Osteocyte (in vitro differentiated cells): ENCODE results near the gene USP13. TPM values are rescaled to one million over a fixed set of nuclear protein-coding genes. Genes with fewer than 3 reads are reported as not detected.
A peak's percentile ranks its signal among the peaks of the same experiment; 100 is the strongest.
"Not testable (repeated sequence)": the region's sequence is repeated elsewhere in the genome, so short reads cannot be mapped to it uniquely, and the experiment has no call there.

Experiments used
- DNase-seq: peaks from one replicate; pipeline ENCODE4 v3.0.0; 2021; ENCODE audit warnings: mixed read lengths; ENCODE audit not compliant: unreplicated experiment; ENCODE audit errors: extremely low spot score
- H3K27ac Mint-ChIP-seq: one replicate; pipeline ENCODE4 v1.8.0; 2021; ENCODE audit warnings: mild to moderate bottlenecking, mixed read lengths; ENCODE audit not compliant: unreplicated experiment
- H3K27me3 Mint-ChIP-seq: one replicate; pipeline ENCODE4 v1.8.0; 2021; ENCODE audit warnings: mixed read lengths; ENCODE audit not compliant: unreplicated experiment
- H3K36me3 Mint-ChIP-seq: one replicate; pipeline ENCODE4 v1.8.0; 2021; ENCODE audit warnings: mixed read lengths; ENCODE audit not compliant: unreplicated experiment
- H3K4me1 Mint-ChIP-seq: one replicate; pipeline ENCODE4 v1.8.0; 2021; ENCODE audit warnings: mixed read lengths; ENCODE audit not compliant: unreplicated experiment
- H3K4me3 Mint-ChIP-seq: one replicate; pipeline ENCODE4 v1.8.0; 2021; ENCODE audit warnings: mild to moderate bottlenecking, moderate library complexity, mixed read lengths; ENCODE audit not compliant: unreplicated experiment
- H3K9me3 Mint-ChIP-seq: one replicate; pipeline ENCODE4 v1.8.0; 2021; ENCODE audit warnings: mixed read lengths; ENCODE audit not compliant: unreplicated experiment
- CTCF ChIP-seq: fragments of 200-600 bp; sonication (generic); IDR thresholded peaks from 2 replicates; pipeline ENCODE4 v1.5.0; 2021; ENCODE audit warnings: antibody characterized with exemption, mild to moderate bottlenecking, moderate library complexity
- total RNA-seq: library from RNA; stranded (reverse); gene quantifications from 2 replicates; pipeline ENCODE4 v1.2.1, GENCODE V29; 2021

The USP13 gene
- total RNA-seq, 1 donor from 2014 or later, result 36.3 TPM

- no peak overlapping the region for H3K4me3 Mint-ChIP-seq
- no peaks in the 10 kb centered on the region for H3K27me3 Mint-ChIP-seq
- H3K9me3 Mint-ChIP-seq, result no peaks in the 10 kb centered on the region
- H3K36me3 Mint-ChIP-seq, result no peaks in the 10 kb centered on the region
- peaks cover 7% of the 10 kb centered on the region for H3K4me1 Mint-ChIP-seq
- no peak for TF ChIP-seq CTCF
- no peak for DNase-seq
- H3K27ac Mint-ChIP-seq, result no peak overlapping the region
Measured at GRCh38 chr3:179642871-179643270, 10.0 kb upstream of the USP13 start.

DNA sequence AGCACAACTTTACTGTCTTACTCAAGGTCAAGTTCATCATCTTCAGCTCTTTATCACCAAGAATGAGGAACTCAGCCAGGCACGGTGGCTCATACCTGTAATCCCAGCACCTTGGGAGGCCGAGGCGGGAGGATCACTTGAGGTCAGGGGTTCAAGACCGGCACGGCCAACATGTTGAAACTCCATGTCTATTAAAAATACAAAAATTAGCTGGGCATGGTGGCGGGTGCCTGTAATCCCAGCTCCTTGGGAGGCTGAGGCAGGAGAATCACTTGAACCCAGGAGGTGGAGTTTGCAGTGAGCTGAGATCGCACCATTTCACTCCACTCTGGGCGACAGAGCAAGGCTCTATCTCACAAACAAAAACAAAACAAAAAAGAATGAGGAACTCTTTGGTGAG lies 9.0 kb upstream of the USP13 start:
- not testable (repeated sequence) for H3K4me1 Mint-ChIP-seq, H3K27me3 Mint-ChIP-seq, H3K4me3 Mint-ChIP-seq, DNase-seq, H3K36me3 Mint-ChIP-seq, H3K9me3 Mint-ChIP-seq, H3K27ac Mint-ChIP-seq

DNA sequence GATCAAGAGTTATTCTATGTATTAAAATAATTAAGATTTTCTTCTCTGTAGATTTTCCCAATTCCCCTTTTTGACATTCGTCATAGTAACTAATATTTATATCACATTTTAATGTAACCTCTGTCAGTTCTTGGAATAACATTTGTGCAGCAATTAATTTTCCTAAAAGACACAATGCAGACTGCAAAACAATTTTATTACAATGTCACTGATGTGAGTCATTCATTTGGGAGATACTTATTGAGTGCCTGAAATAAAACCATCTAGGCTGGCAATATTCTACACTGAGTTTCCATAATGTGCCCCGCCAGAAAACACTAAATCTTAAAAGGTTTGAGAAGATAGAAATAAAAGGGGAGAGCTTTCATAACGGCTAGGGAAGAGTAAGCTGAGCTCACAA lies 6.7 kb upstream of the USP13 start:
- no peaks in the 10 kb centered on the region for H3K27me3 Mint-ChIP-seq
- H3K4me3 Mint-ChIP-seq, result no peak overlapping the region
- no peak for DNase-seq
- TF ChIP-seq CTCF, result no peak
- peaks cover 7% of the 10 kb centered on the region for H3K4me1 Mint-ChIP-seq
- H3K27ac Mint-ChIP-seq, result no peak overlapping the region
- H3K36me3 Mint-ChIP-seq, result no peaks in the 10 kb centered on the region
- H3K9me3 Mint-ChIP-seq, result no peaks in the 10 kb centered on the region

- no peak for TF ChIP-seq CTCF
- peak overlapping the region; percentile 80 for H3K4me3 Mint-ChIP-seq
Measured at GRCh38 chr3:179651687-179652446, 973 bp upstream of the USP13 start.

DNA sequence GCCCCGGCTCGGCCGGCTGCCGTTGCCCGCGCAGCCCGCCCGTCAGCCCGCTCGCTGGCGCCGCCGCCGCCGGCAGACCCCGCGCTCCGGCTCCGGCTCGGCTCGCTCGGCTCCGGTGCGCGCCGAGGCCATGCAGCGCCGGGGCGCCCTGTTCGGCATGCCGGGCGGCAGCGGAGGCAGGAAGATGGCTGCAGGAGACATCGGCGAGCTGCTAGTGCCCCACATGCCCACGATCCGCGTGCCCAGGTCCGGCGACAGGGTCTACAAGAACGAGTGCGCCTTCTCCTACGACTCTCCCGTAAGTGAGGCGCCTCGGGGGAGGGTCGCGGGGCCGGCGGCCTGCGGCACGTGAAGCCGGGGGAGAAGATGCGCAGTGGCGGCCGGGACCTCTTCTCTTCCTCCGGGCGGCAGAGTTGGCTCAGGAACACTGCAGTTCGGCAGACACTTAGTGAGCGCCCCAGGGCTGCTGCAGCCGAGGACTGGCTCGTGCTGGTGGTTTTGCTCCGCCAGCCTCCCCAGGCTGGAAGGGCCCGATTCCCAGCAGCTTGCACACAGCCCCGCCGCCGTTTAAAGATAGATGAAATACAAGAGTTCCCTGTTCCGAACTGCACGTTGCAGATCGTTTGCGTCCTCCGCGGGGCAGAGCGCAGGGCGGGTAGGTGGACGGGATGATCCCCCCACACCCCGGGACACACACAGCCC lies 407 bp downstream of the USP13 start:
- Mint-ChIP-seq H3K27me3 (no peaks in the 10 kb centered on the region), H3K36me3 (peaks cover 5% of the 10 kb centered on the region), H3K4me1 (peaks cover 44% of the 10 kb centered on the region), H3K4me3 (peak overlapping the region; percentile 93), H3K27ac (peak overlapping the region; percentile 95), H3K9me3 (no peaks in the 10 kb centered on the region)
- peak; percentile 44 for TF ChIP-seq CTCF
- DNase-seq, result peak; percentile 92

More at GRCh38 chr3:179651687-179652446, 973 bp upstream of the USP13 start:
- peaks cover 3% of the 10 kb centered on the region for H3K36me3 Mint-ChIP-seq
- no peaks in the 10 kb centered on the region for H3K27me3 Mint-ChIP-seq
- H3K4me1 Mint-ChIP-seq, result peaks cover 42% of the 10 kb centered on the region
- DNase-seq, result no peak
- H3K9me3 Mint-ChIP-seq, result no peaks in the 10 kb centered on the region
- peak overlapping the region; percentile 95 for H3K27ac Mint-ChIP-seq
